HL-60 (cell line): ENCODE results near the gene ABLIM1.

Source experiments
- DNase-seq, 2 experiments: peaks; one replicate each; pipeline ENCODE4 v3.0.0-alpha.2; 2010 to 2020; ENCODE audit warnings: low read depth in 1 of 2, low spot score in 1 of 2
- H3K27ac ChIP-seq: fragments of 250-450 bp; sonication (Bioruptor Pico); replicated peaks from 2 replicates; pipeline ENCODE4 v1.5.1; 2020; ENCODE audit warnings: mild to moderate bottlenecking, moderate library complexity
- H3K27me3 ChIP-seq: fragments of 250-450 bp; sonication (Bioruptor Pico); 2 replicates; pipeline ENCODE4 v1.5.1; 2021; ENCODE audit warnings: mild to moderate bottlenecking, moderate library complexity; ENCODE audit not compliant: insufficient read depth, poor library complexity, severe bottlenecking
- H3K4me3 ChIP-seq: replicated peaks from 2 replicates; pipeline ENCODE4 v1.5.1; 2011; ENCODE audit warnings: mild to moderate bottlenecking, control low read depth, low read length; ENCODE audit not compliant: insufficient read depth
- CTCF ChIP-seq: IDR thresholded peaks from one replicate; pipeline ENCODE4 v1.5.1; 2011; ENCODE audit warnings: low read length, control low read depth, inconsistent platforms; ENCODE audit not compliant: insufficient read depth
- GABPA ChIP-seq: IDR thresholded peaks from 2 replicates; pipeline ENCODE4 v1.6.1; 2012; ENCODE audit warnings: low read depth
- POLR2AphosphoS5 ChIP-seq: IDR thresholded peaks from 2 replicates; pipeline ENCODE4 v1.6.1; 2012; ENCODE audit warnings: low read depth
- REST ChIP-seq: IDR thresholded peaks from 2 replicates; pipeline ENCODE4 v1.6.1; 2012; ENCODE audit warnings: low read depth; ENCODE audit not compliant: insufficient replicate concordance
- SPI1 ChIP-seq: IDR thresholded peaks from 2 replicates; pipeline ENCODE4 v1.6.1; 2012; ENCODE audit warnings: low read depth, mild to moderate bottlenecking, borderline replicate concordance

The ABLIM1 gene

GRCh38 chr10:114408968-114409444 is 249.1 kb downstream of the ABLIM1 start:
- no peak overlapping the region for H3K4me3 ChIP-seq
- no peak overlapping the region for H3K27ac ChIP-seq
- peaks cover 13% of the 10 kb centered on the region for H3K27me3 ChIP-seq
- DNase-seq: peak in 1 of 2 experiments; percentile 4
- no peak for TF ChIP-seq POLR2AphosphoS5
- TF ChIP-seq CTCF: no peak
- no peak for TF ChIP-seq GABPA
- TF ChIP-seq SPI1: no peak
- TF ChIP-seq REST: no peak

- Histone ChIP-seq H3K27me3 (peaks cover 18% of the 10 kb centered on the region), H3K27ac (no peak overlapping the region), H3K4me3 (no peak overlapping the region)
- DNase-seq: no peak
- TF ChIP-seq POLR2AphosphoS5 (no peak), SPI1 (no peak), REST (no peak), CTCF (no peak), GABPA (no peak)
Observed at GRCh38 chr10:114408112-114408967, 249.7 kb downstream of the ABLIM1 start.

- no peak for DNase-seq
- peaks cover 32% of the 10 kb centered on the region for H3K27me3 ChIP-seq
- TF ChIP-seq GABPA (no peak), REST (no peak), SPI1 (no peak), POLR2AphosphoS5 (no peak), CTCF (no peak)
Observed at GRCh38 chr10:114406455-114406854, 251.6 kb downstream of the ABLIM1 start.

More at GRCh38 chr10:114406455-114406854, 251.6 kb downstream of the ABLIM1 start:
- Histone ChIP-seq H3K4me3 (no peak overlapping the region), H3K27ac (no peak overlapping the region)
